SU-DHL-6 (cell line): ENCODE results near the gene KIDINS220.

Experiments
- EZH2phosphoT487 ChIP-seq: fragments of 200-600 bp; sonication (generic), shearing (Covaris generic); conservative IDR thresholded peaks from 2 replicates; pipeline ENCODE4 v1.6.1; 2018; ENCODE audit warnings: mild to moderate bottlenecking, antibody characterized with exemption, low read length, moderate library complexity, mixed read lengths
- TF ChIP-seq, protein P1 (sequence below): fragments of 200-600 bp; sonication (generic); IDR thresholded peaks from one replicate; pipeline ENCODE4 v1.5.1; 2017; ENCODE audit warnings: antibody characterized with exemption, mild to moderate bottlenecking, low read length, moderate library complexity; ENCODE audit not compliant: insufficient read depth, poor library complexity, severe bottlenecking

DNA sequence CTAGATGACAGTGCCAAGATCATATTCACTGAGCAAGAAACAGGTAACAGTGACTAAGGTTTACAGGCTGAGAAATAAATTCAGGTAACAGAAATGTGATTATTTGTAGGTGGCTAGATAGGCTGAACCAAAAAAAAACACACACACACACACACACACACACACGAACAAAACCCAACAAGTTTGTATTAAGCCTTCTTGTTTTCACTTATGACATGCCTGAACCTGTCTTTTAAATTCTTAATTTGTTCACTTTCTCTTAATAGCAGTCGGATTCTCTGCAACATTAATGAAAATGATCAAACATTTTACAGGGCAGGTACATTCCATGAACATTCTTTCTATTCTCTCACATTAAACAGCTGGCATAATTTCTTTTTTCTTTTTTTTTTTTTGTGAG, 18.8 kb upstream of the KIDINS220 start:
- TF ChIP-seq, protein P1, sequence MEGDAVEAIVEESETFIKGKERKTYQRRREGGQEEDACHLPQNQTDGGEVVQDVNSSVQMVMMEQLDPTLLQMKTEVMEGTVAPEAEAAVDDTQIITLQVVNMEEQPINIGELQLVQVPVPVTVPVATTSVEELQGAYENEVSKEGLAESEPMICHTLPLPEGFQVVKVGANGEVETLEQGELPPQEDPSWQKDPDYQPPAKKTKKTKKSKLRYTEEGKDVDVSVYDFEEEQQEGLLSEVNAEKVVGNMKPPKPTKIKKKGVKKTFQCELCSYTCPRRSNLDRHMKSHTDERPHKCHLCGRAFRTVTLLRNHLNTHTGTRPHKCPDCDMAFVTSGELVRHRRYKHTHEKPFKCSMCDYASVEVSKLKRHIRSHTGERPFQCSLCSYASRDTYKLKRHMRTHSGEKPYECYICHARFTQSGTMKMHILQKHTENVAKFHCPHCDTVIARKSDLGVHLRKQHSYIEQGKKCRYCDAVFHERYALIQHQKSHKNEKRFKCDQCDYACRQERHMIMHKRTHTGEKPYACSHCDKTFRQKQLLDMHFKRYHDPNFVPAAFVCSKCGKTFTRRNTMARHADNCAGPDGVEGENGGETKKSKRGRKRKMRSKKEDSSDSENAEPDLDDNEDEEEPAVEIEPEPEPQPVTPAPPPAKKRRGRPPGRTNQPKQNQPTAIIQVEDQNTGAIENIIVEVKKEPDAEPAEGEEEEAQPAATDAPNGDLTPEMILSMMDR = no peak
- TF ChIP-seq EZH2phosphoT487 = no peak
